HL-60 (cell line): ENCODE measurements around the gene HUNK.

ENCODE experiments used
- DNase-seq, 2 experiments: peaks; one replicate each; pipeline ENCODE4 v3.0.0-alpha.2; 2010 to 2020; ENCODE audit warnings: low read depth in 1 of 2, low spot score in 1 of 2
- H3K27ac ChIP-seq: fragments of 250-450 bp; sonication (Bioruptor Pico); replicated peaks from 2 replicates; pipeline ENCODE4 v1.5.1; 2020; ENCODE audit warnings: mild to moderate bottlenecking, moderate library complexity
- H3K27me3 ChIP-seq: fragments of 250-450 bp; sonication (Bioruptor Pico); 2 replicates; pipeline ENCODE4 v1.5.1; 2021; ENCODE audit warnings: mild to moderate bottlenecking, moderate library complexity; ENCODE audit not compliant: insufficient read depth, poor library complexity, severe bottlenecking
- H3K4me3 ChIP-seq: replicated peaks from 2 replicates; pipeline ENCODE4 v1.5.1; 2011; ENCODE audit warnings: mild to moderate bottlenecking, control low read depth, low read length; ENCODE audit not compliant: insufficient read depth
- CTCF ChIP-seq: IDR thresholded peaks from one replicate; pipeline ENCODE4 v1.5.1; 2011; ENCODE audit warnings: low read length, control low read depth, inconsistent platforms; ENCODE audit not compliant: insufficient read depth
- GABPA ChIP-seq: IDR thresholded peaks from 2 replicates; pipeline ENCODE4 v1.6.1; 2012; ENCODE audit warnings: low read depth
- POLR2AphosphoS5 ChIP-seq: IDR thresholded peaks from 2 replicates; pipeline ENCODE4 v1.6.1; 2012; ENCODE audit warnings: low read depth
- REST ChIP-seq: IDR thresholded peaks from 2 replicates; pipeline ENCODE4 v1.6.1; 2012; ENCODE audit warnings: low read depth; ENCODE audit not compliant: insufficient replicate concordance
- SPI1 ChIP-seq: IDR thresholded peaks from 2 replicates; pipeline ENCODE4 v1.6.1; 2012; ENCODE audit warnings: low read depth, mild to moderate bottlenecking, borderline replicate concordance

The HUNK gene

GRCh38 chr21:31985398-31985797 lies 112.6 kb downstream of the HUNK start:
- no peaks in the 10 kb centered on the region for H3K27me3 ChIP-seq
- TF ChIP-seq REST (no peak), SPI1 (no peak), GABPA (no peak), CTCF (no peak), POLR2AphosphoS5 (no peak)
- H3K4me3 ChIP-seq, result no peak overlapping the region
- no peak overlapping the region for H3K27ac ChIP-seq
- no peak for DNase-seq

DNA sequence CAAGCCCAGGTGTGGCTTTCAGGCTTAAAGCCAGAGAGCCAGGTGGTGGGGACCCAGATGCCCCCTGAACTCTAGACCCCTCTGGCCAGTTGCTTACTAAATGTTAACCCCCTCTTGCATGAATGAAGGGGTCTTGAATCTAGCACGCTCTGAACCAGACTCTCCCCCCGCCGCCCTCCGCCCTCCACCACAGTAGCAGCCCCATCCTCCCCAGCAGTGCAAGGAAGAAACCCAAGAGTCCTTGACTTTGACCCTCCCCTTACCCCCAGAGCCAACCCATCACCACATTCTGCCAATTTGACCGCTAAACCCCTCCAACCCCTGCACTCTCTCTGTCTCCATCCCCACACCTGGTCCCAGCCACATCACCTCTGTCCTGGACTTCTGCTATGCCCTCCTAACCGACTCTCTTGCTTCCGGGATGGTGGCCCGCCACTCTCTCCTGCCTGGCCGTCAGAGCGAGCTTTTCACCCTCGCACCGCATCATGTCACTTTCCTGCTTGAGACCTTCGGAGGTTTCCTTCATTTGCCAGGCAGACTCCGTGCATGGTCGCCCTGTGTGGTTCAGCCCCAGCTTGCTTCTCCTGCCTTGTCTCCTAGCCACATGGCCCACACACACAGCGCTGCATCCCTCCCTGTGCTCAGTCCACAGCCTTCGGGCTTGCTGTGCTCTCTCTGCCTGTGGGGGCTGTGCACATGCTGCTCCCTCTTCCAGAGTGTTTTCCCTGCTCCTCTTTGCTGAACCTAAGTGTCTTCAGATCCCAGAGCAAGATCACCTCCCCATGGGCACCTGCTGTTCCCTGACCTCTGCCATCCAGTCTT lies 113.4 kb downstream of the HUNK start:
- Histone ChIP-seq H3K27ac (no peak overlapping the region), H3K4me3 (no peak overlapping the region), H3K27me3 (no peaks in the 10 kb centered on the region)
- no peak for TF ChIP-seq REST
- TF ChIP-seq POLR2AphosphoS5, result no peak
- no peak for TF ChIP-seq SPI1
- no peak for TF ChIP-seq CTCF
- no peak for TF ChIP-seq GABPA
- no peak for DNase-seq

DNA sequence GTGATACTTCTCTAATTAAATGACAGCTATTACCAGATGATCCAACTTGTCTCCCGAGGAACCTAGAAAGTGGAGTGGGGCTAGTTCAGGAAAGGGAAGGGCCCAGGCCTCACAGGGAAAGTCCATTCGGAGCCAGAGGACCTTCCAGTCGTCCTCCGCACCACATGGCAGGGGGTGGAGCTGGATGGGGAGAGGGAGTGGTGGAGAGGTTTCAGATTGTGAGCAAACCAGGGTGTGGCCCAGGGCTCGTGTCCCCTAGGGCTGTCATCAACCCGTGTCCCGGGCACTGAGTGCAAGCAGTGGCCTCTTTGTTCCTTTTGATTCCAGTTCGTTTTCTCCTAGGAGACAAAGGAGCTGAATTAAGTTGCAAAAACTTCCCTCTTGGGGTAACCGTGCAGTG lies 114.9 kb downstream of the HUNK start:
- Histone ChIP-seq H3K4me3 (no peak overlapping the region), H3K27me3 (no peaks in the 10 kb centered on the region), H3K27ac (no peak overlapping the region)
- TF ChIP-seq GABPA, result no peak
- no peak for TF ChIP-seq REST
- TF ChIP-seq POLR2AphosphoS5, result no peak
- no peak for TF ChIP-seq SPI1
- TF ChIP-seq CTCF, result no peak
- no peak for DNase-seq
